ENCODE measurements around the gene MAGEH1. TPM values are rescaled to one million over a fixed set of nuclear protein-coding genes. Genes with fewer than 3 reads are reported as not detected.

The MAGEH1 gene
- total RNA-seq, 4 donors from 2014 or later, result 22.4 to 28.8 (median 26.3) TPM

DNA sequence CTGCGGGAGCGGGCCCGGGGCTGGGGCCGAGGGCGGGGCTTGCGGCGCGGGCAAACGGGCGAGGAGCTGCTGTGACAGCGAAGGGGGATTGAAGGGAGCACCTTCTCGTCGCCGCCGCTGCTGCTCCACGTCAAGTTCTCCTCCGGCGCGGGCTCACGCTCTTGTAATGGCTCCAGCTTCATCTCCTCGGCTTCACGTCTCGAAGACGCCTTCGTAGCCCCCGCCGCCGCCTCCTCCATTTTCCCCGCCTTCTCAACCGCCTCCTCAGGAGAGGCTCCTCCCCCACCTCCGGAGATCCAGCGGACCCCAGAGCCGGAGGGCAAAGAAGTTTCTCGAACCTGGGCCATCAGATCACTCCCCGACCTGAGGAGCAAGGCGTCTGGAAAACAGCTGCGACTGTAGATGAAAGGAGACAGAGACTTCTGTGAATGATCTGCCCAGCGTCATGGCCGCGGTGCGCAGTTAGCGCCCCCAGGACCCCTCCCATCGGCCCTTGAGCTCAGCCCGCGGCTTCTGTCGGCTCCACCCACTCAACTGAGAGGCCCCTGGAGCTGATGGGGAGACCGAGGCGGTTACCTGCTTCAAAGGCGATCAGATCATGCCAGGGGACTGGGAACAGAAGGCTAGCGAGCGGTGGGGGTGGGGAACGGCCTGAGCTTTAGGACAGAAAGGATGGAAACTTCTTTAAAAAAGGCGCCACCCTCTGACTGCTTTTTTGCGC is 36.8 kb downstream of the MAGEH1 start:
- TF ChIP-seq EP300 (IDR thresholded peaks at IDR 0.05) (no peak), POLR2AphosphoS5 (IDR thresholded peaks at IDR 0.05) (peak; percentile 3 to 61), POLR2A (IDR thresholded peaks at IDR 0.05; ENCODE audit: low read depth) (no peak)
- TF ChIP-seq, protein P1, sequence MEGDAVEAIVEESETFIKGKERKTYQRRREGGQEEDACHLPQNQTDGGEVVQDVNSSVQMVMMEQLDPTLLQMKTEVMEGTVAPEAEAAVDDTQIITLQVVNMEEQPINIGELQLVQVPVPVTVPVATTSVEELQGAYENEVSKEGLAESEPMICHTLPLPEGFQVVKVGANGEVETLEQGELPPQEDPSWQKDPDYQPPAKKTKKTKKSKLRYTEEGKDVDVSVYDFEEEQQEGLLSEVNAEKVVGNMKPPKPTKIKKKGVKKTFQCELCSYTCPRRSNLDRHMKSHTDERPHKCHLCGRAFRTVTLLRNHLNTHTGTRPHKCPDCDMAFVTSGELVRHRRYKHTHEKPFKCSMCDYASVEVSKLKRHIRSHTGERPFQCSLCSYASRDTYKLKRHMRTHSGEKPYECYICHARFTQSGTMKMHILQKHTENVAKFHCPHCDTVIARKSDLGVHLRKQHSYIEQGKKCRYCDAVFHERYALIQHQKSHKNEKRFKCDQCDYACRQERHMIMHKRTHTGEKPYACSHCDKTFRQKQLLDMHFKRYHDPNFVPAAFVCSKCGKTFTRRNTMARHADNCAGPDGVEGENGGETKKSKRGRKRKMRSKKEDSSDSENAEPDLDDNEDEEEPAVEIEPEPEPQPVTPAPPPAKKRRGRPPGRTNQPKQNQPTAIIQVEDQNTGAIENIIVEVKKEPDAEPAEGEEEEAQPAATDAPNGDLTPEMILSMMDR (IDR thresholded peaks at IDR 0.05), result peak in 1 of 3 experiments; percentile 14
- H3K27ac ChIP-seq (replicated peaks in 1 of 4), result peak overlapping the region; percentile 90 to 92 (median 91)
- no peaks in the 10 kb centered on the region for H3K36me3 ChIP-seq
- H3K4me3 ChIP-seq, result peak overlapping the region; percentile 65 to 76 (median 68)
- H3K27me3 ChIP-seq, result no peaks in the 10 kb centered on the region
- peaks cover 0 to 29% (median 13%) of the 10 kb centered on the region in 4 donors for H3K4me1 ChIP-seq
- no peaks in the 10 kb centered on the region for H3K9me3 ChIP-seq
- 28% methylated on average over 29 of the region's 54 CpGs for WGBS
- peak; percentile 91 for DNase-seq (ENCODE audit: extremely low spot score)
- intact Hi-C loops (cut with DNase I), result no loop called here

- DNase-seq (ENCODE audit: extremely low spot score), result peak; percentile 89
- H3K4me3 ChIP-seq, result peak within 1 kb of the TSS; percentile 65 to 76 (median 68)
- no peaks in the 10 kb centered on the region for H3K27me3 ChIP-seq
- no peaks in the 10 kb centered on the region for H3K36me3 ChIP-seq
- H3K9me3 ChIP-seq, result no peaks in the 10 kb centered on the region
- intact Hi-C loops (cut with DNase I), result no loop called here
- H3K27ac ChIP-seq (replicated peaks in 1 of 4), result peak within 1 kb of the TSS; percentile 90 to 92 (median 91)
- TF ChIP-seq, protein P1 (IDR thresholded peaks at IDR 0.05), result no peak
- no peak for TF ChIP-seq EP300 (IDR thresholded peaks at IDR 0.05)
- no peak for TF ChIP-seq POLR2A (IDR thresholded peaks at IDR 0.05; ENCODE audit: low read depth)
- TF ChIP-seq POLR2AphosphoS5 (IDR thresholded peaks at IDR 0.05), result peak; percentile 25 to 59
- WGBS, result 35% methylated on average over 31 of the region's 34 CpGs
- H3K4me1 ChIP-seq, result peaks cover 0 to 29% (median 13%) of the 10 kb centered on the region in 4 donors
These were observed 37.5 kb downstream of the MAGEH1 start, which contains the start of gene USP51 for GRCh38 chrX:55489314-55490009. Gene USP51, minus strand, starts transcription at chrX:55489848. Its CDS starts 909 bp downstream, at chrX:55488939.

- peaks cover 0 to 29% (median 13%) of the 10 kb centered on the region in 4 donors for H3K4me1 ChIP-seq
- no peaks in the 10 kb centered on the region for H3K27me3 ChIP-seq
- no peaks in the 10 kb centered on the region for H3K36me3 ChIP-seq
- no peaks in the 10 kb centered on the region for H3K9me3 ChIP-seq
- intact Hi-C loops (cut with DNase I), result no loop called here
- peak overlapping the region; percentile 90 to 92 (median 91) for H3K27ac ChIP-seq (replicated peaks in 1 of 4)
- DNase-seq (ENCODE audit: extremely low spot score), result no peak
- H3K4me3 ChIP-seq, result peak overlapping the region; percentile 65 to 76 (median 68)
- 68% methylated on average over 4 of the region's 4 CpGs for WGBS
- TF ChIP-seq POLR2AphosphoS5 (IDR thresholded peaks at IDR 0.05) (no peak), POLR2A (IDR thresholded peaks at IDR 0.05; ENCODE audit: low read depth) (no peak), EP300 (IDR thresholded peaks at IDR 0.05) (no peak)
- TF ChIP-seq, protein P1 (IDR thresholded peaks at IDR 0.05), result no peak
These were observed 38.2 kb downstream of the MAGEH1 start for GRCh38 chrX:55490121-55490520.

DNA sequence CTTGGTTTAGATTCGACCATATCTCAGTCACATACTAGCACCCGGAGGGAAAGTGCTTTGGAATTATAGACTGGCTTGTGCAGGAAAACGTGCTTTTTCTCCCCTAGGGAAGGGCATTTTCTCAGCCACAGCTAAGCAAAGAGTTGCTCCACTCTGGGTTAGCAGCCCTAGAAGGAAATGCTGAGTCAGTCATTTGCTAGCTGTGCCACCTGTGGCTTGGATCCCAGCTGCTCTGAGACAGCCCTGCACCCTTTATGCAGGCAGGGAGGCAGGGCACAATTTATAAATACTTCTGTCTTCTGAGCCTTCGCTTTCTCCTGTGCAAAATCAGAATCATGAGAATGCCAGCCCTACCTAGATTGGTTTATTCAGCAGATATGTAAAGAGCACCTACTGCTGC is 39.0 kb downstream of the MAGEH1 start:
- 54% methylated on average over 4 of the region's 4 CpGs for WGBS
- peak overlapping the region in 1 of 4 donors; percentile 92 for H3K27ac ChIP-seq (replicated peaks in 1 of 4)
- no peaks in the 10 kb centered on the region for H3K36me3 ChIP-seq
- H3K4me3 ChIP-seq, result no peak overlapping the region
- H3K4me1 ChIP-seq, result peaks cover 0 to 29% (median 13%) of the 10 kb centered on the region in 4 donors
- intact Hi-C loops (cut with DNase I), result no loop called here
- H3K9me3 ChIP-seq, result no peaks in the 10 kb centered on the region
- no peaks in the 10 kb centered on the region for H3K27me3 ChIP-seq
- DNase-seq (ENCODE audit: extremely low spot score), result no peak
- TF ChIP-seq POLR2A (IDR thresholded peaks at IDR 0.05; ENCODE audit: low read depth) (no peak), EP300 (IDR thresholded peaks at IDR 0.05) (no peak), POLR2AphosphoS5 (IDR thresholded peaks at IDR 0.05) (no peak)
- TF ChIP-seq, protein P1 (IDR thresholded peaks at IDR 0.05), result no peak

Small RNA genes lying within 50 kb of the gene (small RNA-seq; reads per million reads assigned to genes)
- 0 reads per million in 3 donors for gene MIR4536-2

Other genes with a start within 250 kb of the MAGEH1 start
- gene PAGE5, start 231.8 kb upstream of the MAGEH1 start, total RNA-seq, result not detected
- not detected for gene PAGE3, start 187.2 kb upstream of the MAGEH1 start, total RNA-seq
- gene USP51, start 37.7 kb downstream of the MAGEH1 start, total RNA-seq, result 1 to 10 TPM in 3 of 4 donors, under 1 TPM in 1; 0.83 to 2.5 (median 1.5) TPM
- gene FOXR2, start 171.3 kb downstream of the MAGEH1 start, total RNA-seq, result not detected